Gastrocnemius medialis (tissue), 4 donors: ENCODE results near the gene CSTB. TPM values are rescaled to one million over a fixed set of nuclear protein-coding genes. Genes with fewer than 3 reads are reported as not detected.

Experiments
- ATAC-seq, 2 donors: fragments of 150-250 bp; one replicate each; pipeline ENCODE4 v1.9.1; 2016
- DNase-seq, 2 donors: peaks; one replicate each; pipeline ENCODE4 v3.0.0-alpha.2; 2019
- H3K27ac ChIP-seq, 4 donors: fragments of 200-600 bp; sonication (generic); 1 replicate in 1 of 4; 2 replicates in 3 of 4; pipeline ENCODE4 v1.5.1; 2016 to 2018; ENCODE audit warnings: mild to moderate bottlenecking in 2 of 4, moderate library complexity in 1 of 4
- H3K27me3 ChIP-seq, 3 donors: fragments of 200-600 bp; sonication (generic) in 2 of 3; 1 replicate in 1 of 3; 2 replicates in 2 of 3; pipeline versions ENCODE4 v1.5.1 to v1.6.0; 2016 to 2019; ENCODE audit warnings: mild to moderate bottlenecking in 1 of 3, moderate library complexity in 1 of 3
- H3K36me3 ChIP-seq, 2 donors: fragments of 200-600 bp; sonication (generic) in 1 of 2; one replicate each; pipeline ENCODE4 v1.5.1; 2017 to 2018
- H3K4me1 ChIP-seq, 2 donors: fragments of 200-600 bp; sonication (generic) in 1 of 2; one replicate each; pipeline ENCODE4 v1.5.1; 2016 to 2017; ENCODE audit warnings: mild to moderate bottlenecking in 2 of 2
- H3K4me3 ChIP-seq, 4 donors: fragments of 200-600 bp; sonication (generic) in 3 of 4; 1 replicate in 1 of 4; 2 replicates in 3 of 4; pipeline ENCODE4 v1.5.1; 2016 to 2019; ENCODE audit warnings: mild to moderate bottlenecking in 2 of 4
- H3K9me3 ChIP-seq, 3 donors: fragments of 200-600 bp; sonication (generic) in 2 of 3; 1 replicate in 1 of 3; 2 replicates in 2 of 3; pipeline ENCODE4 v1.5.1; 2016 to 2019
- POLR2A ChIP-seq, 2 donors: fragments of 450-650 bp; IDR thresholded peaks; one replicate each; pipeline ENCODE4 v1.6.1; 2017; ENCODE audit warnings: antibody characterized with exemption in 2 of 2, mild to moderate bottlenecking in 2 of 2, moderate library complexity in 2 of 2
- in situ Hi-C, 4 donors: fragments of 200-750 bp; cut with MboI; loops; one replicate each; pipeline versions ENCODE4 v1.15.0 to v1.8.0; 2017; ENCODE audit warnings: low sequenced_read_pairs in 4 of 4
- intact Hi-C: fragments of 100-400 bp; cut with DNase I; formaldehyde crosslinking; loops from one replicate; pipeline ENCODE4 v1.15.1; 2023; ENCODE audit warnings: low total_unique reads
- total RNA-seq, 4 donors: library from RNA; depleted of rRNA; stranded (reverse); fragments of >200 nt; gene quantifications; one replicate each; pipeline versions ENCODE4 v1.1.0 to v1.2.3, GENCODE V29; 2016
- TF ChIP-seq, protein P1 (sequence below), 5 experiments: fragments of 450-650 bp in 3 of 5; fragments of 200-600 bp in 2 of 5; sonication (generic) in 2 of 5; IDR thresholded peaks in 4 of 5; conservative IDR thresholded peaks in 1 of 5; 1 replicate in 4 of 5; 2 replicates in 1 of 5; pipeline ENCODE4 v1.5.1; 2016 to 2019; ENCODE audit warnings: antibody characterized with exemption in 5 of 5, mild to moderate bottlenecking in 3 of 5, moderate library complexity in 3 of 5

The CSTB gene
- total RNA-seq, 4 donors from 2014 or later, result 1.3 to 5.9 (median 5.2) TPM

DNA sequence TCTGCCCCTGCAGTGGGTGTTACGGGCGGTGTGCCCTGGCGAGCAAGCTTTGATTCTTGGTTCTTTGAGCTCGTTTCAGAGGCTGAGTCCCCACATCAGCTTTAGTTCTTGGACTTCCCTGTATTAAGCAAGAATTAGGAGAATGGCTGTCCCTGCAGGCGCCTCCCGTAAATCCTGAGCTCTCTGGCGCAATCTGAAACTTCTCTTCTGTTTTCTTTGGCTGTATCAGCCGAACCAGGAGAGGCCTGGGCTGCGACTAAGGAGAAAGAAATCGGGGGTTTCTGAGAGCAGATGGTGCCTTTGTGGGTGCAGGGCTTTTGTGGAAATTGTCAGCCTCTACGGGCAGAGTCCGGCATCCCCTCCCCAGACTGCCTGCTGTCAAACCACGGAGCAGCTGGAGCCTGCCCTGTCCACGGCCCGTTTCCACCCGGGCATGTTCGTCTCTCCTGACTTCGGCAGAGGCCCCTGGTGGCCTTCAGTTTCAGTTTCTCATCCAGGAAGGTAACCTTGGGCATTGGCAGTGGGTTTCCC, 17.9 kb downstream of the CSTB start:
- peak overlapping the region in 1 of 4 donors; percentile 37 for H3K27ac ChIP-seq
- H3K9me3 ChIP-seq, result no peaks in the 10 kb centered on the region
- DNase-seq, result peak in 1 of 2 donors; percentile 33
- H3K4me1 ChIP-seq, result no peaks in the 10 kb centered on the region
- H3K27me3 ChIP-seq, result no peaks in the 10 kb centered on the region
- H3K36me3 ChIP-seq, result peaks cover 0 to 30% of the 10 kb centered on the region in 2 donors
- intact Hi-C loops (no loop called here), in situ Hi-C loops (no loop called here)
- TF ChIP-seq POLR2A (IDR thresholded peaks at IDR 0.05), result no peak
- TF ChIP-seq, protein P1, sequence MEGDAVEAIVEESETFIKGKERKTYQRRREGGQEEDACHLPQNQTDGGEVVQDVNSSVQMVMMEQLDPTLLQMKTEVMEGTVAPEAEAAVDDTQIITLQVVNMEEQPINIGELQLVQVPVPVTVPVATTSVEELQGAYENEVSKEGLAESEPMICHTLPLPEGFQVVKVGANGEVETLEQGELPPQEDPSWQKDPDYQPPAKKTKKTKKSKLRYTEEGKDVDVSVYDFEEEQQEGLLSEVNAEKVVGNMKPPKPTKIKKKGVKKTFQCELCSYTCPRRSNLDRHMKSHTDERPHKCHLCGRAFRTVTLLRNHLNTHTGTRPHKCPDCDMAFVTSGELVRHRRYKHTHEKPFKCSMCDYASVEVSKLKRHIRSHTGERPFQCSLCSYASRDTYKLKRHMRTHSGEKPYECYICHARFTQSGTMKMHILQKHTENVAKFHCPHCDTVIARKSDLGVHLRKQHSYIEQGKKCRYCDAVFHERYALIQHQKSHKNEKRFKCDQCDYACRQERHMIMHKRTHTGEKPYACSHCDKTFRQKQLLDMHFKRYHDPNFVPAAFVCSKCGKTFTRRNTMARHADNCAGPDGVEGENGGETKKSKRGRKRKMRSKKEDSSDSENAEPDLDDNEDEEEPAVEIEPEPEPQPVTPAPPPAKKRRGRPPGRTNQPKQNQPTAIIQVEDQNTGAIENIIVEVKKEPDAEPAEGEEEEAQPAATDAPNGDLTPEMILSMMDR (IDR thresholded peaks at IDR 0.05 in 4 of 5, conservative IDR thresholded peaks at IDR 0.05 in 1 of 5), result no peak
- H3K4me3 ChIP-seq, result no peak overlapping the region
- peak; percentile 24 to 68 for ATAC-seq

DNA sequence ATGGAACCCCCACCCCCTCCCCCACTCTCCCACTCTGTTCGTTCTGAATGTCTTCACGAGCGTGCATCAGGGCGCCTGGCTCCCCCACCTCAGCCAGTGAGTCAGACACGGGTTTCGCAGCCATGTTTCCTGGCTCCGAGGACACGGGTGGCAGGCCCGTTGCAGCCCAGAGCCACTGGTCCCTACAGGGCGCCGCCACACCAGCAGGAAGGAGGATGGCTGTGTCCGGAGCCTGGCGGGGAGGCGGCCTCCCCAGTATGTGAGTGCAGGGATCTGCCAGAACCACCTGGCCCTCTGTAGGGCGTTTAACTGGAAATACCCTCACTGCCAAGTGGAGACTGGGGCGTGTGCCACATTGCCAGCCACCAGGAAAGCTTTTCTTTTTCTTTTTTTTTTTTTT, 18.5 kb downstream of the CSTB start:
- H3K27me3 ChIP-seq, result no peaks in the 10 kb centered on the region
- H3K36me3 ChIP-seq, result peaks cover 0 to 30% of the 10 kb centered on the region in 2 donors
- intact Hi-C loops, result no loop called here
- DNase-seq (no peak), ATAC-seq (no peak)
- H3K27ac ChIP-seq, result no peak overlapping the region
- H3K4me3 ChIP-seq, result no peak overlapping the region
- no peaks in the 10 kb centered on the region for H3K9me3 ChIP-seq
- no peaks in the 10 kb centered on the region for H3K4me1 ChIP-seq
- in situ Hi-C loops, result no loop called here
- no peak for TF ChIP-seq POLR2A (IDR thresholded peaks at IDR 0.05)
- TF ChIP-seq, protein P1 (IDR thresholded peaks at IDR 0.05 in 4 of 5, conservative IDR thresholded peaks at IDR 0.05 in 1 of 5), result no peak

DNA sequence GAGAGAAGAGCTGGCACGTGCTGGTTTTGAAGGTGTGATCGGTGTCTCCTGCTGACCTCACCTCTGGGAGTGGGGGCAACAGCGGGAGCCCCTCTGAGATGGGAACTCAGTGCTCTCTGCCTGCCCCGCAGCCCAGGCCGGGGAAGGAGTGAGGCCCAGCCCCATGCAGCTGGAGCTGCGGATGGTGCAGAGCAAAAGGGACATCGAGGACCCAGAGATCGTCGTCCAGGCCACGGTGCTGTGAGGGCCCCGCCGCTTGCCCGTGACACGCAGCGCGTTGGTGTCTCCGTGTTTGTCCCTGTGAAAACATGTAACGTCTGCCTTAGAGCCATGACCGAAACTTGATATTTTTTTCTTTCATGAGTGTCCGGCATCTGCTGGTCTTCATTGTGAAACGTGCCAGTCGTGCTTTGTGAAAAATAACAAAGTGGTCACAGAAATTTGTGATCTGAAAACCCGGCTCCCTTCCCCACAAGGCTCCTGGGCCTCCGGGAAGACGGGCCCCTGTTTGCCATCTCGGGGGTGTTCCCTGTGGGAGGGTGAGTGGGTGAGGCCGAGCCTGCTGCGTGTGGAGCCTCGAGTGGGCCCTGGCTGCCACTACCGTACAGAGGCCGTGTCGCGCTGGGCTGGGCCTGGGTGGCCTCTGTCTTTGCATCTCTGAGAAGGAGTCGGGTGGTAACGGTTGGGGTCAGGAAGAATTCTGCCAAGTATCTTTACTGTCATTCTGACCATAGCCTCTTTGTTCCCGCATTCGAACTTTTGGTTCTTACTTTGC, 20.1 kb downstream of the CSTB start:
- H3K4me3 ChIP-seq, result no peak overlapping the region
- ATAC-seq (no peak), DNase-seq (no peak)
- H3K4me1 ChIP-seq, result no peaks in the 10 kb centered on the region
- H3K27ac ChIP-seq, result no peak overlapping the region
- H3K9me3 ChIP-seq, result no peaks in the 10 kb centered on the region
- intact Hi-C loops (no loop called here), in situ Hi-C loops (no loop called here)
- peaks cover 0 to 30% of the 10 kb centered on the region in 2 donors for H3K36me3 ChIP-seq
- TF ChIP-seq, protein P1 (IDR thresholded peaks at IDR 0.05 in 4 of 5, conservative IDR thresholded peaks at IDR 0.05 in 1 of 5), result no peak
- TF ChIP-seq POLR2A (IDR thresholded peaks at IDR 0.05), result no peak
- no peaks in the 10 kb centered on the region for H3K27me3 ChIP-seq

DNA sequence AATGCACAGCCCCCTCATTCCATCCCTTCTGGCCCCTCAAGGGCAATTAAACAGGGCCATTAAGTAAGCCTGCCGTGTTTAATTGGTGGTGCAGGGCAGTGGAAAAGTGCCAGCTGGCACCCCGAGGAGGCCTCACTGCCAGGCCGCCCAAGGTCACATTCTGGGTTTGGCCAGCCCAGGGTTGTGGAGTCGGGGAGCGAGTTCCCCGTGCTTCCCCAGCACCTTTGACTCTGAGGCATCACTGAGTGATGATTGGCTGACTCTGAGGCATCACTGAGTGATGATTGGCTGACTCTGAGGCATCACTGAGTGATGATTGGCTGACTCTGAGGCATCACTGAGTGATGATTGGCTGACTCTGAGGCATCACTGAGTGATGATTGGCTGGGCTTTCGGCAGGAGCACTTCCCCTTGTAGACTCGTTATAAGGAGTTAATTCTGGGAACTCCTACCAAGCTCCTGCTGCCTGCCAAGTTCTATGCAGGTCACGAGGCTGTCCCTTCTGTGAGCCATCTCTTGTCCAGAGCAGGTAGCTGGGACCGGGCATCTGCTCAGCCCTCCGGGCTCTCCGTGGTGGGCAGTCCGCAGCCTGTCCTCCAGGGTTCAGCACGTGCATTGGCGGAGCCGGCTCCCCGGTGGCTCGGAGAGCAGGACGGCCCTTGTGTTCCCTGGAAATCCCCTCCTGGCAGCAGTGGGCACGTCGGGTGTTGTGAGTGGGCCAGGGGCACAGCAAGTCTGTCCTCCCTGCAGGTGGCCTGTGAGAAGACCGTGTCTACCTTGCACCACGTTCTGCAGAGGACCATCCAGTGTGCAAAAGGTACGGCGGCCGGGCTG, 20.9 kb downstream of the CSTB start:
- in situ Hi-C loops (no loop called here), intact Hi-C loops (no loop called here)
- Histone ChIP-seq H3K27ac (no peak overlapping the region), H3K36me3 (peaks cover 0 to 30% of the 10 kb centered on the region in 2 donors), H3K4me1 (no peaks in the 10 kb centered on the region), H3K4me3 (no peak overlapping the region), H3K27me3 (no peaks in the 10 kb centered on the region), H3K9me3 (no peaks in the 10 kb centered on the region)
- ATAC-seq (no peak), DNase-seq (no peak)
- TF ChIP-seq, protein P1 (IDR thresholded peaks at IDR 0.05 in 4 of 5, conservative IDR thresholded peaks at IDR 0.05 in 1 of 5), result no peak
- TF ChIP-seq POLR2A (IDR thresholded peaks at IDR 0.05), result no peak
